H9 (cell line): Measurements from ENCODE around the gene MAML1. TPM values are rescaled to one million over a fixed set of nuclear protein-coding genes. Genes with fewer than 3 reads are reported as not detected.

ENCODE experiments used
- DNase-seq: peaks from one replicate; pipeline ENCODE4 v3.0.0-alpha.2; 2017
- H2AFZ ChIP-seq: one replicate; pipeline ENCODE4 v1.6.1; 2013; ENCODE audit warnings: mild to moderate bottlenecking, low read length, control low read depth, moderate library complexity
- H2AK5ac ChIP-seq: 2 replicates; pipeline ENCODE4 v1.6.1; 2013; ENCODE audit warnings: low read length, control low read depth, mixed read lengths; ENCODE audit not compliant: insufficient read length
- H2BK120ac ChIP-seq: one replicate; pipeline ENCODE4 v1.6.1; 2013; ENCODE audit warnings: low read depth, mild to moderate bottlenecking, low read length, control low read depth, inconsistent platforms; ENCODE audit not compliant: poor library complexity, severe bottlenecking
- H2BK12ac ChIP-seq: 2 replicates; pipeline ENCODE4 v1.6.1; 2013; ENCODE audit warnings: low read length, control low read depth, mixed read lengths, low read depth; ENCODE audit not compliant: insufficient read length
- H2BK15ac ChIP-seq: 2 replicates; pipeline ENCODE4 v1.6.1; 2013; ENCODE audit warnings: low read depth, low read length, control low read depth
- H2BK20ac ChIP-seq: one replicate; pipeline ENCODE4 v1.6.1; 2013; ENCODE audit warnings: low read depth, mild to moderate bottlenecking, low read length, control low read depth, inconsistent platforms; ENCODE audit not compliant: poor library complexity, severe bottlenecking
- H2BK5ac ChIP-seq: 2 replicates; pipeline ENCODE4 v1.6.1; 2013; ENCODE audit warnings: low read length, control low read depth, mixed read lengths; ENCODE audit not compliant: insufficient read length
- H3K14ac ChIP-seq: 2 replicates; pipeline ENCODE4 v1.6.1; 2013; ENCODE audit warnings: low read length, control low read depth; ENCODE audit not compliant: insufficient read depth
- H3K18ac ChIP-seq: 2 replicates; pipeline ENCODE4 v1.6.1; 2013; ENCODE audit warnings: low read depth, mild to moderate bottlenecking, mixed read lengths, low read length, control low read depth; ENCODE audit not compliant: insufficient read length
- H3K23ac ChIP-seq: 2 replicates; pipeline ENCODE4 v1.6.1; 2013; ENCODE audit warnings: low read length, control low read depth, mixed read lengths, low read depth; ENCODE audit not compliant: insufficient read length
- H3K23me2 ChIP-seq: 2 replicates; pipeline ENCODE4 v1.6.1; 2013; ENCODE audit warnings: low read depth, mild to moderate bottlenecking, mixed read lengths, low read length, control low read depth; ENCODE audit not compliant: insufficient read length, poor library complexity, severe bottlenecking
- H3K27ac ChIP-seq: 2 replicates; pipeline ENCODE4 v1.5.1; 2013; ENCODE audit warnings: low read length, control low read depth, mixed read lengths, low read depth; ENCODE audit not compliant: insufficient read length
- H3K27me3 ChIP-seq: 2 replicates; pipeline ENCODE4 v1.6.1; 2013; ENCODE audit warnings: low read length, control low read depth, inconsistent platforms; ENCODE audit not compliant: insufficient read depth
- H3K4ac ChIP-seq: 2 replicates; pipeline ENCODE4 v1.6.1; 2013; ENCODE audit warnings: low read depth, mild to moderate bottlenecking, control low read depth, inconsistent platforms, low read length, moderate library complexity
- H3K4me1 ChIP-seq: 2 replicates; pipeline ENCODE4 v1.6.1; 2013; ENCODE audit warnings: low read length, control low read depth, inconsistent platforms; ENCODE audit not compliant: insufficient read depth
- H3K4me2 ChIP-seq: 2 replicates; pipeline ENCODE4 v1.6.1; 2013; ENCODE audit warnings: low read length, control low read depth, mixed read lengths; ENCODE audit not compliant: insufficient read length, insufficient read depth
- H3K56ac ChIP-seq: 2 replicates; pipeline ENCODE4 v1.6.1; 2013; ENCODE audit warnings: low read depth, mild to moderate bottlenecking, mixed read lengths, low read length, control low read depth; ENCODE audit not compliant: insufficient read length
- H3K79me1 ChIP-seq: 2 replicates; pipeline ENCODE4 v1.6.1; 2013; ENCODE audit warnings: low read depth, mild to moderate bottlenecking, moderate library complexity, low read length, control low read depth, inconsistent platforms; ENCODE audit not compliant: insufficient read depth, poor library complexity, severe bottlenecking
- H3K79me2 ChIP-seq: 2 replicates; pipeline ENCODE4 v1.6.1; 2013; ENCODE audit warnings: low read length, control low read depth, inconsistent platforms; ENCODE audit not compliant: insufficient read depth
- H3K9ac ChIP-seq: 2 replicates; pipeline ENCODE4 v1.6.1; 2013; ENCODE audit warnings: low read length, control low read depth, mixed read lengths; ENCODE audit not compliant: insufficient read length; ENCODE audit errors: extremely low read depth
- H3K9me3 ChIP-seq: one replicate; pipeline ENCODE4 v1.6.1; 2013; ENCODE audit warnings: low read depth, low read length, inconsistent platforms; ENCODE audit not compliant: control insufficient read depth
- H3T11ph ChIP-seq: one replicate; pipeline ENCODE4 v1.6.1; 2013; ENCODE audit warnings: mild to moderate bottlenecking, low read length, control low read depth, inconsistent platforms
- H4K20me1 ChIP-seq: one replicate; pipeline ENCODE4 v1.6.1; 2013; ENCODE audit not compliant: control insufficient read depth, insufficient read length, insufficient read depth
- H4K5ac ChIP-seq: 2 replicates; pipeline ENCODE4 v1.6.1; 2013; ENCODE audit warnings: low read depth, mild to moderate bottlenecking, mixed read lengths, low read length, control low read depth; ENCODE audit not compliant: insufficient read length
- H4K8ac ChIP-seq: replicated peaks from 2 replicates; pipeline ENCODE4 v1.6.1; 2013; ENCODE audit warnings: low read length, control low read depth, mixed read lengths, low read depth; ENCODE audit not compliant: insufficient read length
- H4K91ac ChIP-seq: 2 replicates; pipeline ENCODE4 v1.6.1; 2013; ENCODE audit warnings: low read depth, mild to moderate bottlenecking, moderate library complexity, mixed read lengths, low read length, control low read depth; ENCODE audit not compliant: insufficient read length
- H3K27ac Mint-ChIP-seq, 3 experiments: 2 replicates in 2 of 3; 3 replicates in 1 of 3; pipeline ENCODE4 v1.8.0; 2020 to 2021; ENCODE audit warnings: mixed read lengths in 3 of 3, mild to moderate bottlenecking in 1 of 3, moderate library complexity in 1 of 3
- H3K27me3 Mint-ChIP-seq: 2 replicates; pipeline ENCODE4 v1.8.0; 2021; ENCODE audit warnings: low read depth, mild to moderate bottlenecking, moderate library complexity, mixed read lengths
- H3K36me3 Mint-ChIP-seq, 3 experiments: 2 replicates in 2 of 3; 3 replicates in 1 of 3; pipeline ENCODE4 v1.8.0; 2020 to 2021; ENCODE audit warnings: low read depth in 3 of 3, mixed read lengths in 3 of 3; ENCODE audit not compliant: insufficient read depth in 1 of 3
- H3K4me1 Mint-ChIP-seq, 2 experiments: 2 replicates each; pipeline ENCODE4 v1.8.0; 2020; ENCODE audit warnings: mixed read lengths in 2 of 2
- H3K4me3 Mint-ChIP-seq, 2 experiments: 2 replicates in 1 of 2; 3 replicates in 1 of 2; pipeline ENCODE4 v1.8.0; 2020 to 2021; ENCODE audit warnings: mild to moderate bottlenecking in 2 of 2, mixed read lengths in 2 of 2, moderate library complexity in 1 of 2
- H3K9me3 Mint-ChIP-seq, 2 experiments: 2 replicates in 1 of 2; 3 replicates in 1 of 2; pipeline ENCODE4 v1.8.0; 2020; ENCODE audit warnings: mild to moderate bottlenecking in 2 of 2, mixed read lengths in 2 of 2, moderate library complexity in 1 of 2
- WGBS: extraction: QIAGEN DNeasy Blood & Tissue Kit; methylation state at CpG from one replicate; pipeline ENCODE4 v1.1.7; 2013; ENCODE audit warnings: missing lambda C conversion rate, low lambda C conversion rate, mixed read lengths; ENCODE audit not compliant: insufficient read length; ENCODE audit errors: extremely low coverage; 5-methylcytosine and 5-hydroxymethylcytosine counted together
- total RNA-seq: library from RNA; stranded (reverse); gene quantifications from 2 replicates; pipeline ENCODE4 v1.2.1, GENCODE V29; 2021
- TF ChIP-seq, protein P1 (sequence below): fragments of 200-600 bp; sonication (generic); conservative IDR thresholded peaks from 3 replicates; pipeline ENCODE4 v1.8.0; 2021; ENCODE audit warnings: antibody characterized with exemption, mild to moderate bottlenecking

The MAML1 gene
- total RNA-seq, 1 experiment from 2014 or later: 50.8 TPM

GRCh38 chr5:179777456-179777855, 44.8 kb downstream of the MAML1 start:
- H2BK5ac ChIP-seq: no peak overlapping the region
- no peak overlapping the region for H4K8ac ChIP-seq
- H3K27ac Mint-ChIP-seq: no peak overlapping the region; a peak in 1 of 7 replicates
- H4K20me1 ChIP-seq: peaks cover 2% of the 10 kb centered on the region
- TF ChIP-seq, protein P1, sequence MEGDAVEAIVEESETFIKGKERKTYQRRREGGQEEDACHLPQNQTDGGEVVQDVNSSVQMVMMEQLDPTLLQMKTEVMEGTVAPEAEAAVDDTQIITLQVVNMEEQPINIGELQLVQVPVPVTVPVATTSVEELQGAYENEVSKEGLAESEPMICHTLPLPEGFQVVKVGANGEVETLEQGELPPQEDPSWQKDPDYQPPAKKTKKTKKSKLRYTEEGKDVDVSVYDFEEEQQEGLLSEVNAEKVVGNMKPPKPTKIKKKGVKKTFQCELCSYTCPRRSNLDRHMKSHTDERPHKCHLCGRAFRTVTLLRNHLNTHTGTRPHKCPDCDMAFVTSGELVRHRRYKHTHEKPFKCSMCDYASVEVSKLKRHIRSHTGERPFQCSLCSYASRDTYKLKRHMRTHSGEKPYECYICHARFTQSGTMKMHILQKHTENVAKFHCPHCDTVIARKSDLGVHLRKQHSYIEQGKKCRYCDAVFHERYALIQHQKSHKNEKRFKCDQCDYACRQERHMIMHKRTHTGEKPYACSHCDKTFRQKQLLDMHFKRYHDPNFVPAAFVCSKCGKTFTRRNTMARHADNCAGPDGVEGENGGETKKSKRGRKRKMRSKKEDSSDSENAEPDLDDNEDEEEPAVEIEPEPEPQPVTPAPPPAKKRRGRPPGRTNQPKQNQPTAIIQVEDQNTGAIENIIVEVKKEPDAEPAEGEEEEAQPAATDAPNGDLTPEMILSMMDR: no peak
- H3K4me2 ChIP-seq: no peak overlapping the region
- no peaks in the 10 kb centered on the region for H3K27me3 ChIP-seq
- no peak overlapping the region for H2AFZ ChIP-seq
- H3K23ac ChIP-seq: no peak overlapping the region
- H3K4me3 Mint-ChIP-seq: no peak overlapping the region
- no peak overlapping the region for H3K27ac ChIP-seq
- H4K5ac ChIP-seq: no peak overlapping the region
- no peaks in the 10 kb centered on the region for H3K9me3 ChIP-seq
- H3K56ac ChIP-seq: no peak overlapping the region
- H3K36me3 Mint-ChIP-seq: peaks cover 37 to 67% (median 52%) of the 10 kb centered on the region in 3 experiments
- no peak overlapping the region for H3K18ac ChIP-seq
- no peak overlapping the region for H3K9ac ChIP-seq
- H3K4ac ChIP-seq: no peak overlapping the region
- H3K4me1 ChIP-seq: no peaks in the 10 kb centered on the region
- H3K14ac ChIP-seq: no peak overlapping the region
- no peaks in the 10 kb centered on the region for H3K4me1 Mint-ChIP-seq
- no peak overlapping the region for H4K91ac ChIP-seq
- no peaks in the 10 kb centered on the region for H3K79me2 ChIP-seq
- WGBS: no CpG with 5 or more reads among the region's 10 CpGs
- no peaks in the 10 kb centered on the region for H3K23me2 ChIP-seq
- H3K27me3 Mint-ChIP-seq: peaks cover 2% of the 10 kb centered on the region; the same call in 1 of the 2 replicates
- H3T11ph ChIP-seq: no peak overlapping the region
- H3K9me3 Mint-ChIP-seq: no peaks in the 10 kb centered on the region
- H3K79me1 ChIP-seq: no peaks in the 10 kb centered on the region
- H2BK15ac ChIP-seq: no peak overlapping the region
- H2AK5ac ChIP-seq: no peak overlapping the region
- no peak for DNase-seq
- H2BK120ac ChIP-seq: no peak overlapping the region
- no peak overlapping the region for H2BK12ac ChIP-seq
- H2BK20ac ChIP-seq: no peak overlapping the region
